Neural cell (in vitro differentiated cells): Measurements from ENCODE around the gene FAM131B. TPM values are rescaled to one million over a fixed set of nuclear protein-coding genes. Genes with fewer than 3 reads are reported as not detected.

ENCODE experiments used
- H2AFZ ChIP-seq: fragments of 200-600, 300-800 bp; sonication (generic), shearing (Covaris generic); 2 replicates; pipeline ENCODE4 v1.6.0; 2014; ENCODE audit warnings: low read depth, mild to moderate bottlenecking, antibody characterized with exemption, low read length, moderate library complexity
- H3F3A ChIP-seq: fragments of 200-600 bp; shearing (Covaris generic); 2 replicates; pipeline ENCODE4 v1.6.1; 2016; ENCODE audit warnings: mild to moderate bottlenecking, moderate library complexity, mixed read lengths, antibody characterized with exemption, low read length; ENCODE audit not compliant: insufficient read depth, poor library complexity, severe bottlenecking
- H3K27ac ChIP-seq: fragments of 200-600, 300-800 bp; sonication (generic), shearing (Covaris generic); 2 replicates; pipeline ENCODE4 v1.5.1; 2014; ENCODE audit warnings: mild to moderate bottlenecking, low read length, moderate library complexity
- H3K27me3 ChIP-seq: fragments of 300-800, 200-600 bp; sonication (generic), shearing (Covaris generic); 2 replicates; pipeline ENCODE4 v1.6.0; 2014; ENCODE audit warnings: mild to moderate bottlenecking, low read depth, low read length, moderate library complexity; ENCODE audit not compliant: insufficient read depth
- H3K36me3 ChIP-seq: fragments of 300-800, 200-600 bp; sonication (generic), shearing (Covaris generic); 2 replicates; pipeline ENCODE4 v1.5.1; 2014; ENCODE audit warnings: mild to moderate bottlenecking, antibody characterized with exemption, low read length, moderate library complexity; ENCODE audit not compliant: insufficient read depth
- H3K4me2 ChIP-seq: fragments of 300-800, 200-600 bp; sonication (generic), shearing (Covaris generic); 2 replicates; pipeline ENCODE4 v1.6.0; 2014; ENCODE audit warnings: mild to moderate bottlenecking, low read length
- H3K4me3 ChIP-seq: fragments of 300-800, 200-600 bp; sonication (generic), shearing (Covaris generic); 2 replicates; pipeline ENCODE4 v1.5.1; 2014; ENCODE audit warnings: mild to moderate bottlenecking, low read length, moderate library complexity
- H3K79me2 ChIP-seq: fragments of 200-600 bp; shearing (Covaris generic); replicated peaks from 2 replicates; pipeline ENCODE4 v1.6.0; 2014; ENCODE audit warnings: mild to moderate bottlenecking, low read length, moderate library complexity; ENCODE audit not compliant: insufficient read depth
- H3K9ac ChIP-seq: fragments of 300-800, 200-600 bp; sonication (generic), shearing (Covaris generic); 2 replicates; pipeline ENCODE4 v1.6.1; 2016; ENCODE audit warnings: mild to moderate bottlenecking, low read length, mixed read lengths
- H3K9me2 ChIP-seq: fragments of 200-600 bp; shearing (Covaris generic); 2 replicates; pipeline ENCODE4 v1.6.1; 2016; ENCODE audit warnings: mild to moderate bottlenecking, low read length, mixed read lengths; ENCODE audit not compliant: insufficient read depth
- H3K9me3 ChIP-seq: fragments of 200-600, 300-800 bp; sonication (generic), shearing (Covaris generic); 2 replicates; pipeline ENCODE4 v1.6.1; 2016; ENCODE audit warnings: mild to moderate bottlenecking, mixed run types, low read length, moderate library complexity, mixed read lengths
- H4K20me1 ChIP-seq: fragments of 200-600 bp; shearing (Covaris generic); 2 replicates; pipeline ENCODE4 v1.6.1; 2016; ENCODE audit warnings: mild to moderate bottlenecking, mixed run types; ENCODE audit not compliant: insufficient read depth
- CTCF ChIP-seq: fragments of 450-650 bp; IDR thresholded peaks from 2 replicates; pipeline ENCODE4 v1.5.1; 2014; ENCODE audit warnings: antibody characterized with exemption, mild to moderate bottlenecking, moderate library complexity; ENCODE audit not compliant: poor library complexity, severe bottlenecking
- EP300 ChIP-seq: fragments of 450-650 bp; conservative IDR thresholded peaks from 2 replicates; pipeline ENCODE4 v1.6.1; 2014; ENCODE audit warnings: antibody characterized with exemption, mild to moderate bottlenecking, moderate library complexity; ENCODE audit not compliant: poor library complexity, severe bottlenecking
- EZH2 ChIP-seq: fragments of 200-600, 300-800 bp; shearing (Covaris generic), sonication (generic); IDR thresholded peaks from 2 replicates; pipeline ENCODE4 v1.6.1; 2014; ENCODE audit warnings: antibody characterized with exemption, low read length, borderline replicate concordance, mild to moderate bottlenecking; ENCODE audit not compliant: insufficient read depth, poor library complexity, severe bottlenecking
- MXI1 ChIP-seq: fragments of 450-650 bp; conservative IDR thresholded peaks from 2 replicates; pipeline ENCODE4 v1.6.1; 2014; ENCODE audit warnings: antibody characterized with exemption, mild to moderate bottlenecking; ENCODE audit not compliant: poor library complexity, severe bottlenecking
- POLR2AphosphoS5 ChIP-seq: IDR thresholded peaks from 2 replicates; pipeline ENCODE4 v1.6.1; 2012
- RAD21 ChIP-seq: fragments of 450-650 bp; conservative IDR thresholded peaks from 2 replicates; pipeline ENCODE4 v1.6.1; 2014; ENCODE audit warnings: antibody characterized with exemption, mild to moderate bottlenecking, moderate library complexity
- REST ChIP-seq: IDR thresholded peaks from 2 replicates; pipeline ENCODE4 v1.6.1; 2012; ENCODE audit warnings: borderline replicate concordance
- SMC3 ChIP-seq: fragments of 450-650 bp; conservative IDR thresholded peaks from 2 replicates; pipeline ENCODE4 v1.6.1; 2014; ENCODE audit warnings: antibody characterized with exemption, mild to moderate bottlenecking, moderate library complexity; ENCODE audit not compliant: poor library complexity
- TAF1 ChIP-seq: IDR thresholded peaks from 2 replicates; pipeline ENCODE4 v1.6.1; 2012; ENCODE audit warnings: low read depth
- polyA plus RNA-seq: library from polyadenylated mRNA; depleted of rRNA; stranded (reverse); fragments of >200 nt; gene quantifications from 2 replicates; pipeline ENCODE4 v1.2.3, GENCODE V29; 2014

The FAM131B gene
- polyA plus RNA-seq, 1 donor from 2014 or later, result 45.9 TPM

- Histone ChIP-seq H3K9me2 (no peaks in the 10 kb centered on the region), H3K4me2 (no peak overlapping the region), H3K9me3 (no peaks in the 10 kb centered on the region), H3K79me2 (no peaks in the 10 kb centered on the region), H3F3A (no peaks in the 10 kb centered on the region), H3K4me3 (no peak overlapping the region), H3K9ac (no peak overlapping the region), H3K36me3 (no peaks in the 10 kb centered on the region), H3K27me3 (no peaks in the 10 kb centered on the region), H4K20me1 (no peaks in the 10 kb centered on the region), H3K27ac (no peak overlapping the region), H2AFZ (no peak overlapping the region)
- TF ChIP-seq MXI1 (no peak), TAF1 (no peak), EZH2 (no peak), CTCF (no peak), POLR2AphosphoS5 (no peak), RAD21 (no peak), EP300 (no peak)
These were observed 35.4 kb upstream of the FAM131B start for GRCh38 chr7:143397710-143398530.

- no peaks in the 10 kb centered on the region for H3K79me2 ChIP-seq
- no peak overlapping the region for H3K4me3 ChIP-seq
- H4K20me1 ChIP-seq, result no peaks in the 10 kb centered on the region
- no peak overlapping the region for H3K9ac ChIP-seq
- no peak overlapping the region for H3K4me2 ChIP-seq
- no peak overlapping the region for H2AFZ ChIP-seq
- no peaks in the 10 kb centered on the region for H3K9me2 ChIP-seq
- no peak overlapping the region for H3K27ac ChIP-seq
- no peaks in the 10 kb centered on the region for H3K9me3 ChIP-seq
- H3F3A ChIP-seq, result no peaks in the 10 kb centered on the region
- H3K36me3 ChIP-seq, result no peaks in the 10 kb centered on the region
- TF ChIP-seq CTCF (no peak), MXI1 (no peak), RAD21 (no peak), REST (no peak), EP300 (no peak), TAF1 (no peak), POLR2AphosphoS5 (no peak), SMC3 (no peak), EZH2 (no peak)
- H3K27me3 ChIP-seq, result no peaks in the 10 kb centered on the region
These were observed 34.4 kb upstream of the FAM131B start for GRCh38 chr7:143396625-143397556.
